Erythroblast (primary cell): ENCODE data around the gene PRR20C.
"Not testable (repeated sequence)": the region's sequence is repeated elsewhere in the genome, so short reads cannot be mapped to it uniquely, and the experiment has no call there.

Source experiments
- DNase-seq, 2 experiments: peaks; one replicate each; lab custom pipeline; 2025; lab: John Stamatoyannopoulos, UW
- GATA1 ChIP-seq: IDR thresholded peaks from 2 replicates; pipeline ENCODE4 v1.6.1; 2011; ENCODE audit warnings: low read depth, mild to moderate bottlenecking, control low read depth, low read length, moderate library complexity
- POLR2A ChIP-seq: IDR thresholded peaks from 2 replicates; pipeline ENCODE4 v1.6.1; 2011; ENCODE audit warnings: mild to moderate bottlenecking, low read length

PRR20C gene

GRCh38 chr13:57153761-57154160 lies at the start of gene PRR20C:
Gene PRR20C (plus strand): TSS chr13:57154061. CDS start chr13:57154448, 387 bp downstream.
- DNase-seq, result not testable (repeated sequence)

GRCh38 chr13:57114945-57115344 lies 38.9 kb upstream of the PRR20C start:
- TF ChIP-seq GATA1 (no peak), POLR2A (no peak)
- DNase-seq, result no peak

GRCh38 chr13:57123681-57124080 lies 30.2 kb upstream of the PRR20C start:
- TF ChIP-seq GATA1, result no peak
- TF ChIP-seq POLR2A, result no peak
- DNase-seq, result no peak

- no peak for TF ChIP-seq POLR2A
- TF ChIP-seq GATA1, result no peak
- DNase-seq, result no peak
These were observed 25.0 kb upstream of the PRR20C start for GRCh38 chr13:57128909-57129308.

GRCh38 chr13:57136093-57136492 lies 17.8 kb upstream of the PRR20C start:
- no peak for DNase-seq
- TF ChIP-seq GATA1, result no peak
- no peak for TF ChIP-seq POLR2A

- no peak for TF ChIP-seq GATA1
- TF ChIP-seq POLR2A, result no peak
- no peak for DNase-seq
These were observed 16.3 kb upstream of the PRR20C start for GRCh38 chr13:57137585-57137984.

- no peak for DNase-seq
- TF ChIP-seq POLR2A, result no peak
- TF ChIP-seq GATA1, result no peak
These were observed 14.9 kb upstream of the PRR20C start for GRCh38 chr13:57138988-57139387.

- not testable (repeated sequence) for DNase-seq
These were observed 14.1 kb upstream of the PRR20C start for GRCh38 chr13:57139781-57140180.

- not testable (repeated sequence) for DNase-seq
These were observed 13.5 kb upstream of the PRR20C start, which contains the start of gene PRR20A for GRCh38 chr13:57140235-57140968. Gene PRR20A (plus strand): TSS chr13:57140918. CDS start chr13:57141305, 387 bp downstream.

- not testable (repeated sequence) for DNase-seq
These were observed 6.7 kb upstream of the PRR20C start, which contains the start of gene PRR20B for GRCh38 chr13:57147188-57147587. Gene PRR20B (plus strand): TSS chr13:57147488. CDS start chr13:57147875, 387 bp downstream.

- not testable (repeated sequence) for DNase-seq
These were observed 5.8 kb upstream of the PRR20C start for GRCh38 chr13:57148106-57148505.

GRCh38 chr13:57160332-57160731 lies 6.5 kb downstream of the PRR20C start, which contains the start of gene PRR20D:
Gene PRR20D (plus strand): TSS chr13:57160632. CDS start chr13:57161019, 387 bp downstream.
- not testable (repeated sequence) for DNase-seq

- not testable (repeated sequence) for DNase-seq
These were observed 13.0 kb downstream of the PRR20C start, which contains the start of gene PRR20E for GRCh38 chr13:57166897-57167296. Gene PRR20E (plus strand): TSS chr13:57167197. CDS start chr13:57167584, 387 bp downstream.

GRCh38 chr13:57191667-57192066 lies 37.8 kb downstream of the PRR20C start:
- no peak for DNase-seq
- TF ChIP-seq POLR2A, result no peak
- TF ChIP-seq GATA1, result no peak
